ES-I3 (cell line): ENCODE data around the gene HTRA1.

Experiments used
- H3K36me3 ChIP-seq: 2 replicates; pipeline ENCODE4 v1.6.1; 2013; ENCODE audit warnings: mild to moderate bottlenecking, low read length, control low read depth, moderate library complexity; ENCODE audit not compliant: insufficient read depth
- H3K4me1 ChIP-seq: 2 replicates; pipeline ENCODE4 v1.6.1; 2013; ENCODE audit warnings: mild to moderate bottlenecking, control low read depth, low read length; ENCODE audit not compliant: insufficient read depth
- H3K9ac ChIP-seq: 2 replicates; pipeline ENCODE4 v1.6.1; 2013; ENCODE audit warnings: low read depth, mild to moderate bottlenecking, low read length, moderate library complexity
- H3K9me3 ChIP-seq: 2 replicates; pipeline ENCODE4 v1.6.1; 2013; ENCODE audit warnings: mild to moderate bottlenecking, low read length, moderate library complexity; ENCODE audit not compliant: control insufficient read depth, insufficient read depth

HTRA1 gene

GRCh38 chr10:122516734-122517133 is 55.4 kb downstream of the HTRA1 start:
- Histone ChIP-seq H3K9me3 (no peaks in the 10 kb centered on the region), H3K9ac (no peak overlapping the region), H3K36me3 (no peaks in the 10 kb centered on the region), H3K4me1 (no peaks in the 10 kb centered on the region)

GRCh38 chr10:122519144-122519543 is 57.8 kb downstream of the HTRA1 start:
- no peaks in the 10 kb centered on the region for H3K4me1 ChIP-seq
- no peaks in the 10 kb centered on the region; the same call in 1 of the 2 replicates for H3K9me3 ChIP-seq
- H3K9ac ChIP-seq, result no peak overlapping the region
- no peaks in the 10 kb centered on the region for H3K36me3 ChIP-seq

- Histone ChIP-seq H3K9me3 (no peaks in the 10 kb centered on the region; the same call in 1 of the 2 replicates), H3K9ac (no peak overlapping the region), H3K4me1 (no peaks in the 10 kb centered on the region), H3K36me3 (no peaks in the 10 kb centered on the region)
These were observed 58.5 kb downstream of the HTRA1 start for GRCh38 chr10:122519873-122520272.

- no peaks in the 10 kb centered on the region for H3K36me3 ChIP-seq
These were observed 59.7 kb downstream of the HTRA1 start for GRCh38 chr10:122521011-122521410.

GRCh38 chr10:122524811-122525210 is 63.5 kb downstream of the HTRA1 start:
- H3K9me3 ChIP-seq, result no peaks in the 10 kb centered on the region; the same call in 1 of the 2 replicates
- H3K4me1 ChIP-seq, result no peaks in the 10 kb centered on the region
- H3K9ac ChIP-seq, result no peak overlapping the region
- no peaks in the 10 kb centered on the region for H3K36me3 ChIP-seq

More at GRCh38 chr10:122521011-122521410, 59.7 kb downstream of the HTRA1 start:
- Histone ChIP-seq H3K9ac (no peak overlapping the region), H3K9me3 (no peaks in the 10 kb centered on the region; the same call in 1 of the 2 replicates), H3K4me1 (no peaks in the 10 kb centered on the region)

- H3K36me3 ChIP-seq, result no peaks in the 10 kb centered on the region
- no peaks in the 10 kb centered on the region; the same call in 1 of the 2 replicates for H3K9me3 ChIP-seq
- H3K9ac ChIP-seq, result no peak overlapping the region
- H3K4me1 ChIP-seq, result no peaks in the 10 kb centered on the region
These were observed 64.4 kb downstream of the HTRA1 start for GRCh38 chr10:122525788-122526187.

GRCh38 chr10:122526892-122527291 is 65.5 kb downstream of the HTRA1 start:
- H3K36me3 ChIP-seq, result no peaks in the 10 kb centered on the region
- no peak overlapping the region for H3K9ac ChIP-seq

GRCh38 chr10:122530177-122530576 is 68.8 kb downstream of the HTRA1 start:
- H3K4me1 ChIP-seq, result no peaks in the 10 kb centered on the region
- no peak overlapping the region for H3K9ac ChIP-seq
- H3K36me3 ChIP-seq, result no peaks in the 10 kb centered on the region
- no peaks in the 10 kb centered on the region for H3K9me3 ChIP-seq

More at GRCh38 chr10:122526892-122527291, 65.5 kb downstream of the HTRA1 start:
- no peaks in the 10 kb centered on the region; the same call in 1 of the 2 replicates for H3K9me3 ChIP-seq
- no peaks in the 10 kb centered on the region for H3K4me1 ChIP-seq

GRCh38 chr10:122531261-122531660 is 69.9 kb downstream of the HTRA1 start:
- Histone ChIP-seq H3K9ac (no peak overlapping the region), H3K9me3 (no peaks in the 10 kb centered on the region), H3K4me1 (no peaks in the 10 kb centered on the region), H3K36me3 (no peaks in the 10 kb centered on the region)

- Histone ChIP-seq H3K9ac (no peak overlapping the region), H3K9me3 (no peaks in the 10 kb centered on the region), H3K36me3 (no peaks in the 10 kb centered on the region), H3K4me1 (no peaks in the 10 kb centered on the region)
These were observed 70.6 kb downstream of the HTRA1 start for GRCh38 chr10:122531939-122532338.

- Histone ChIP-seq H3K9me3 (no peaks in the 10 kb centered on the region), H3K9ac (no peak overlapping the region), H3K36me3 (no peaks in the 10 kb centered on the region), H3K4me1 (no peaks in the 10 kb centered on the region)
These were observed 71.4 kb downstream of the HTRA1 start for GRCh38 chr10:122532601-122533296.

GRCh38 chr10:122537545-122537944 is 76.2 kb downstream of the HTRA1 start:
- no peaks in the 10 kb centered on the region for H3K4me1 ChIP-seq
- no peak overlapping the region for H3K9ac ChIP-seq
- H3K36me3 ChIP-seq, result no peaks in the 10 kb centered on the region
- H3K9me3 ChIP-seq, result no peaks in the 10 kb centered on the region

GRCh38 chr10:122541541-122542002 is 80.2 kb downstream of the HTRA1 start:
- Histone ChIP-seq H3K9ac (no peak overlapping the region), H3K36me3 (no peaks in the 10 kb centered on the region), H3K9me3 (no peaks in the 10 kb centered on the region), H3K4me1 (no peaks in the 10 kb centered on the region)

- H3K9me3 ChIP-seq, result no peaks in the 10 kb centered on the region
- H3K9ac ChIP-seq, result no peak overlapping the region
These were observed 82.5 kb downstream of the HTRA1 start for GRCh38 chr10:122543676-122544445.

GRCh38 chr10:122544493-122544892 is 83.1 kb downstream of the HTRA1 start:
- Histone ChIP-seq H3K9me3 (no peaks in the 10 kb centered on the region), H3K9ac (no peak overlapping the region), H3K36me3 (no peaks in the 10 kb centered on the region), H3K4me1 (no peaks in the 10 kb centered on the region)

More at GRCh38 chr10:122543676-122544445, 82.5 kb downstream of the HTRA1 start:
- H3K4me1 ChIP-seq, result no peaks in the 10 kb centered on the region
- no peaks in the 10 kb centered on the region for H3K36me3 ChIP-seq
